Large intestine (tissue), 3 donors: ENCODE results near the gene GBA2. TPM values are rescaled to one million over a fixed set of nuclear protein-coding genes. Genes with fewer than 3 reads are reported as not detected.
A peak's percentile ranks its signal among the peaks of the same experiment; 100 is the strongest.

Experiments used
- DNase-seq, 2 donors: peaks; one replicate each; pipeline versions ENCODE4 v3.0.0 to v3.0.0-alpha.2; 2013
- H3K27ac ChIP-seq: one replicate; pipeline ENCODE4 v1.5.1; 2013; ENCODE audit warnings: low read length
- H3K27me3 ChIP-seq: 2 replicates; pipeline ENCODE4 v1.6.1; 2013; ENCODE audit warnings: low read length; ENCODE audit not compliant: control insufficient read depth, insufficient read depth
- H3K36me3 ChIP-seq: 2 replicates; pipeline ENCODE4 v1.6.1; 2013; ENCODE audit warnings: low read length; ENCODE audit not compliant: control insufficient read depth, insufficient read depth
- H3K4me1 ChIP-seq: one replicate; pipeline ENCODE4 v1.6.1; 2013; ENCODE audit warnings: low read length; ENCODE audit not compliant: control insufficient read depth, insufficient read depth
- H3K4me3 ChIP-seq: one replicate; pipeline ENCODE4 v1.5.1; 2013; ENCODE audit warnings: low read length
- H3K9me3 ChIP-seq: one replicate; pipeline ENCODE4 v1.6.1; 2013; ENCODE audit warnings: mild to moderate bottlenecking, low read depth, low read length, moderate library complexity; ENCODE audit not compliant: control insufficient read depth
- WGBS: methylation state at CpG from one replicate; pipeline ENCODE4 v1.1.5; 2013; ENCODE audit warnings: low lambda C conversion rate; ENCODE audit not compliant: insufficient coverage; 5-methylcytosine and 5-hydroxymethylcytosine counted together
- polyA plus RNA-seq: library from polyadenylated mRNA; unstranded; fragments of 120-200 nt; gene quantifications from one replicate; pipeline ENCODE4 v1.2.1, GENCODE V29; 2013

Gene GBA2
- polyA plus RNA-seq, 1 donor, result 127 TPM

GRCh38 chr9:35755071-35755470 lies 6.0 kb upstream of the GBA2 start:
- Histone ChIP-seq H3K27ac (no peak overlapping the region), H3K4me3 (no peak overlapping the region), H3K36me3 (peaks cover 46% of the 10 kb centered on the region), H3K27me3 (no peaks in the 10 kb centered on the region), H3K9me3 (no peaks in the 10 kb centered on the region), H3K4me1 (peaks cover 19% of the 10 kb centered on the region)
- WGBS, result 100% methylated on average over 1 of the region's 4 CpGs
- DNase-seq, result no peak

GRCh38 chr9:35754264-35754663 lies 5.2 kb upstream of the GBA2 start, which contains the start of gene MSMP:
MSMP (minus strand) TSS chr9:35754276; CDS start chr9:35754129, 147 bp downstream.
- Histone ChIP-seq H3K4me1 (peaks cover 24% of the 10 kb centered on the region), H3K27me3 (no peaks in the 10 kb centered on the region), H3K27ac (no peak within 1 kb of the TSS), H3K36me3 (peaks cover 46% of the 10 kb centered on the region), H3K4me3 (no peak within 1 kb of the TSS), H3K9me3 (no peaks in the 10 kb centered on the region)
- DNase-seq, result no peak
- no CpG with 5 or more reads among the region's 3 CpGs for WGBS

- H3K36me3 ChIP-seq, result peaks cover 46% of the 10 kb centered on the region
- no peaks in the 10 kb centered on the region for H3K27me3 ChIP-seq
Measured at GRCh38 chr9:35753466-35753865, 4.4 kb upstream of the GBA2 start.

GRCh38 chr9:35750256-35750531 lies 1.2 kb upstream of the GBA2 start:
- H3K4me1 ChIP-seq, result peaks cover 24% of the 10 kb centered on the region
- no peak for DNase-seq
- no peaks in the 10 kb centered on the region for H3K9me3 ChIP-seq
- peak overlapping the region; percentile 91 for H3K4me3 ChIP-seq
- H3K36me3 ChIP-seq, result peaks cover 46% of the 10 kb centered on the region
- H3K27me3 ChIP-seq, result no peaks in the 10 kb centered on the region
- peak overlapping the region; percentile 87 for H3K27ac ChIP-seq
- no CpG with 5 or more reads among the region's 4 CpGs for WGBS

More at GRCh38 chr9:35753466-35753865, 4.4 kb upstream of the GBA2 start:
- no peaks in the 10 kb centered on the region for H3K9me3 ChIP-seq
- peaks cover 20% of the 10 kb centered on the region for H3K4me1 ChIP-seq
- no peak overlapping the region for H3K27ac ChIP-seq
- no peak overlapping the region for H3K4me3 ChIP-seq
- WGBS, result no CpG with 5 or more reads among the region's 5 CpGs
- no peak for DNase-seq

- Histone ChIP-seq H3K27ac (peak overlapping the region; percentile 87), H3K4me1 (peaks cover 24% of the 10 kb centered on the region), H3K27me3 (no peaks in the 10 kb centered on the region), H3K9me3 (no peaks in the 10 kb centered on the region), H3K4me3 (peak overlapping the region; percentile 91), H3K36me3 (peaks cover 45% of the 10 kb centered on the region)
- no CpG with 5 or more reads among the region's 19 CpGs for WGBS
- DNase-seq, result peak; percentile 29 to 78
Measured at GRCh38 chr9:35749515-35750255, 657 bp upstream of the GBA2 start.

- Histone ChIP-seq H3K36me3 (peaks cover 45% of the 10 kb centered on the region), H3K4me1 (peaks cover 24% of the 10 kb centered on the region), H3K9me3 (no peaks in the 10 kb centered on the region), H3K4me3 (peak overlapping the region; percentile 69), H3K27me3 (no peaks in the 10 kb centered on the region), H3K27ac (peak overlapping the region; percentile 87)
- no CpG with 5 or more reads among the region's 24 CpGs for WGBS
- no peak for DNase-seq
Measured at GRCh38 chr9:35748242-35748857, 678 bp downstream of the GBA2 start.

GRCh38 chr9:35746583-35746982 lies 2.4 kb downstream of the GBA2 start:
- peaks cover 24% of the 10 kb centered on the region for H3K4me1 ChIP-seq
- peak overlapping the region; percentile 69 for H3K4me3 ChIP-seq
- peak; percentile 56 to 83 for DNase-seq
- peak overlapping the region; percentile 87 for H3K27ac ChIP-seq
- H3K36me3 ChIP-seq, result peaks cover 45% of the 10 kb centered on the region
- no peaks in the 10 kb centered on the region for H3K9me3 ChIP-seq
- H3K27me3 ChIP-seq, result no peaks in the 10 kb centered on the region
- WGBS, result no CpG with 5 or more reads among the region's 3 CpGs

- peaks cover 44% of the 10 kb centered on the region for H3K36me3 ChIP-seq
- peak overlapping the region; percentile 17 for H3K27ac ChIP-seq
- H3K4me3 ChIP-seq, result no peak overlapping the region
- no CpG with 5 or more reads among the region's 1 CpG for WGBS
- peaks cover 21% of the 10 kb centered on the region for H3K4me1 ChIP-seq
- no peak for DNase-seq
- no peaks in the 10 kb centered on the region for H3K9me3 ChIP-seq
- H3K27me3 ChIP-seq, result no peaks in the 10 kb centered on the region
Measured at GRCh38 chr9:35745569-35745968, 3.5 kb downstream of the GBA2 start.

- Histone ChIP-seq H3K36me3 (peaks cover 58% of the 10 kb centered on the region), H3K4me3 (no peak overlapping the region), H3K27me3 (no peaks in the 10 kb centered on the region), H3K9me3 (no peaks in the 10 kb centered on the region), H3K27ac (no peak overlapping the region), H3K4me1 (peaks cover 11% of the 10 kb centered on the region)
- 92% methylated on average over 2 of the region's 8 CpGs for WGBS
- no peak for DNase-seq
Measured at GRCh38 chr9:35743880-35744518, 5.0 kb downstream of the GBA2 start.

- H3K27me3 ChIP-seq, result no peaks in the 10 kb centered on the region
- no peak overlapping the region for H3K27ac ChIP-seq
- no peak for DNase-seq
- peaks cover 64% of the 10 kb centered on the region for H3K36me3 ChIP-seq
- WGBS, result 100% methylated on average over 1 of the region's 2 CpGs
- H3K4me1 ChIP-seq, result peaks cover 11% of the 10 kb centered on the region
- no peaks in the 10 kb centered on the region for H3K9me3 ChIP-seq
- no peak overlapping the region for H3K4me3 ChIP-seq
Measured at GRCh38 chr9:35743452-35743851, 5.6 kb downstream of the GBA2 start.
